HEK293 (cell line): ENCODE measurements around the gene MBNL2.

Experiments
- CTCF ChIA-PET: fragments of 350-600 bp; formaldehyde crosslinking; extraction: SDS; loops from one replicate; lab custom pipeline; 2021; ENCODE audit warnings: antibody characterized with exemption; lab: Yijun Ruan, JAX
- POLR2A ChIA-PET: fragments of 300-600 bp; formaldehyde crosslinking; extraction: SDS; loops from one replicate; lab custom pipeline; 2020; ENCODE audit warnings: antibody characterized with exemption, inconsistent platforms; lab: Yijun Ruan, JAX
- H3K27ac ChIP-seq: fragments of 200-500 bp; sonication (Bioruptor generic); 2 replicates; pipeline ENCODE4 v1.5.1; 2014; ENCODE audit warnings: low read depth, low read length, control low read depth, inconsistent platforms; ENCODE audit errors: extremely low read depth
- H3K36me3 ChIP-seq, 2 experiments: fragments of 200-500 bp in 1 of 2; sonication (Bioruptor generic) in 1 of 2; 1 replicate in 1 of 2; 2 replicates in 1 of 2; pipeline ENCODE4 v1.5.1; 2014 to 2017; ENCODE audit warnings: inconsistent platforms in 2 of 2, low read length in 2 of 2; ENCODE audit not compliant: control insufficient read depth in 2 of 2, insufficient read depth in 1 of 2
- H3K4me1 ChIP-seq: fragments of 200-500 bp; sonication (Bioruptor generic); 2 replicates; pipeline ENCODE4 v1.5.1; 2014; ENCODE audit warnings: mild to moderate bottlenecking, low read length, inconsistent platforms; ENCODE audit not compliant: control insufficient read depth, insufficient read depth
- H3K4me3 ChIP-seq: 2 replicates; pipeline ENCODE4 v1.5.1; 2011; ENCODE audit warnings: low read depth, mild to moderate bottlenecking, control low read depth, low read length, moderate library complexity
- H3K9me3 ChIP-seq: fragments of 200-500 bp; sonication (Bioruptor generic); 2 replicates; pipeline ENCODE4 v1.5.1; 2014; ENCODE audit warnings: low read depth, low read length, inconsistent platforms; ENCODE audit not compliant: control insufficient read depth, insufficient read depth
- GLI4 ChIP-seq: fragments of 450-650 bp; formaldehyde crosslinking; IDR thresholded peaks from 2 replicates; pipeline ENCODE4 v1.5.1; 2016; ENCODE audit warnings: missing biosample characterization, missing genetic modification characterization
- MZF1 ChIP-seq: fragments of 450-650 bp; formaldehyde crosslinking; IDR thresholded peaks from 2 replicates; pipeline ENCODE4 v1.5.1; 2017; ENCODE audit warnings: missing biosample characterization, missing genetic modification characterization, borderline replicate concordance
- PBX3 ChIP-seq: sonication (generic); formaldehyde crosslinking; IDR thresholded peaks from 2 replicates; pipeline ENCODE4 v1.8.1; 2022; ENCODE audit warnings: mild to moderate bottlenecking, moderate library complexity, missing genetic modification reagents
- PRDM6 ChIP-seq: fragments of 450-650 bp; formaldehyde crosslinking; IDR thresholded peaks from 2 replicates; pipeline ENCODE4 v1.5.1; 2017; ENCODE audit warnings: missing biosample characterization, missing genetic modification characterization
- SCRT1 ChIP-seq: fragments of 450-650 bp; formaldehyde crosslinking; IDR thresholded peaks from 2 replicates; pipeline ENCODE4 v1.5.1; 2016; ENCODE audit warnings: missing biosample characterization, missing genetic modification characterization, borderline replicate concordance
- TRIM28 ChIP-seq: IDR thresholded peaks from 2 replicates; pipeline ENCODE4 v1.6.1; 2011; ENCODE audit warnings: low read length, control low read depth, borderline replicate concordance
- ZBTB44 ChIP-seq: fragments of 450-650 bp; IDR thresholded peaks from 2 replicates; pipeline ENCODE4 v1.5.1; 2018; ENCODE audit warnings: missing biosample characterization, mild to moderate bottlenecking, missing genetic modification characterization
- ZBTB6 ChIP-seq: fragments of 450-650 bp; formaldehyde crosslinking; IDR thresholded peaks from 2 replicates; pipeline ENCODE4 v1.5.1; 2017; ENCODE audit warnings: missing biosample characterization, missing genetic modification characterization
- ZFP41 ChIP-seq: fragments of 450-650 bp; formaldehyde crosslinking; IDR thresholded peaks from 2 replicates; pipeline ENCODE4 v1.5.1; 2016; ENCODE audit warnings: missing biosample characterization, missing genetic modification characterization, borderline replicate concordance
- ZFP69B ChIP-seq: fragments of 450-650 bp; formaldehyde crosslinking; IDR thresholded peaks from 2 replicates; pipeline ENCODE4 v1.5.1; 2016; ENCODE audit warnings: missing biosample characterization, missing genetic modification characterization
- ZNF114 ChIP-seq: fragments of 450-650 bp; formaldehyde crosslinking; IDR thresholded peaks from 2 replicates; pipeline ENCODE4 v1.5.0; 2017; ENCODE audit warnings: missing biosample characterization, missing genetic modification characterization
- ZNF148 ChIP-seq: fragments of 450-650 bp; formaldehyde crosslinking; IDR thresholded peaks from 2 replicates; pipeline ENCODE4 v1.5.0; 2017; ENCODE audit warnings: missing biosample characterization, missing genetic modification characterization, borderline replicate concordance
- ZNF16 ChIP-seq: fragments of 450-650 bp; formaldehyde crosslinking; IDR thresholded peaks from 2 replicates; pipeline ENCODE4 v1.5.1; 2016; ENCODE audit warnings: low read depth, missing biosample characterization, missing genetic modification characterization
- ZNF202 ChIP-seq: fragments of 450-650 bp; formaldehyde crosslinking; IDR thresholded peaks from 2 replicates; pipeline ENCODE4 v1.5.1; 2016; ENCODE audit warnings: missing biosample characterization, missing genetic modification characterization, borderline replicate concordance
- ZNF221 ChIP-seq: fragments of 450-650 bp; formaldehyde crosslinking; IDR thresholded peaks from 2 replicates; pipeline ENCODE4 v1.5.1; 2017; ENCODE audit warnings: missing biosample characterization, missing genetic modification characterization, borderline replicate concordance
- ZNF354C ChIP-seq: fragments of 450-650 bp; formaldehyde crosslinking; IDR thresholded peaks from 2 replicates; pipeline ENCODE4 v1.5.1; 2016; ENCODE audit warnings: missing biosample characterization, missing genetic modification characterization, low read depth, borderline replicate concordance
- ZNF366 ChIP-seq: fragments of 450-650 bp; formaldehyde crosslinking; conservative IDR thresholded peaks from 2 replicates; pipeline ENCODE4 v1.5.1; 2016; ENCODE audit warnings: missing biosample characterization, missing genetic modification characterization
- ZNF398 ChIP-seq: fragments of 450-650 bp; formaldehyde crosslinking; IDR thresholded peaks from 2 replicates; pipeline ENCODE4 v1.5.1; 2017; ENCODE audit warnings: missing biosample characterization, missing genetic modification characterization
- ZNF473 ChIP-seq: fragments of 450-650 bp; formaldehyde crosslinking; IDR thresholded peaks from 2 replicates; pipeline ENCODE4 v1.5.1; 2017; ENCODE audit warnings: missing biosample characterization, missing genetic modification characterization
- ZNF561 ChIP-seq: fragments of 450-650 bp; IDR thresholded peaks from 2 replicates; pipeline ENCODE4 v1.5.1; 2018; ENCODE audit warnings: missing biosample characterization, missing genetic modification characterization, borderline replicate concordance
- ZNF610 ChIP-seq: fragments of 450-650 bp; formaldehyde crosslinking; IDR thresholded peaks from 2 replicates; pipeline ENCODE4 v1.5.1; 2016; ENCODE audit warnings: missing biosample characterization, missing genetic modification characterization, borderline replicate concordance
- ZNF704 ChIP-seq: fragments of 450-650 bp; formaldehyde crosslinking; IDR thresholded peaks from 2 replicates; pipeline ENCODE4 v1.5.1; 2016; ENCODE audit warnings: missing biosample characterization, missing genetic modification characterization
- ZNF747 ChIP-seq: fragments of 450-650 bp; formaldehyde crosslinking; IDR thresholded peaks from 2 replicates; pipeline ENCODE4 v1.5.1; 2016; ENCODE audit warnings: missing biosample characterization, missing genetic modification characterization
- ZNF843 ChIP-seq: fragments of 450-650 bp; formaldehyde crosslinking; IDR thresholded peaks from 2 replicates; pipeline ENCODE4 v1.5.1; 2016; ENCODE audit warnings: missing biosample characterization, missing genetic modification characterization

MBNL2 gene

GRCh38 chr13:97332742-97333141 is 110.6 kb downstream of the MBNL2 start:
- H3K9me3 ChIP-seq: no peaks in the 10 kb centered on the region
- H3K4me1 ChIP-seq: no peaks in the 10 kb centered on the region
- POLR2A ChIA-PET: no interaction called here
- no peak overlapping the region for H3K27ac ChIP-seq
- H3K36me3 ChIP-seq: no peaks in the 10 kb centered on the region
- TF ChIP-seq ZNF398: no peak
- TF ChIP-seq GLI4 (tag by site-specific recombination): no peak
- no peak for TF ChIP-seq ZBTB44
- TF ChIP-seq SCRT1: no peak
- no peak for TF ChIP-seq ZNF747 (tag by site-specific recombination)
- no peak for TF ChIP-seq ZNF202 (tag by site-specific recombination)
- no peak for TF ChIP-seq ZNF114
- no peak for TF ChIP-seq ZNF610 (tag by site-specific recombination)
- no peak for TF ChIP-seq ZNF16 (tag by site-specific recombination)
- TF ChIP-seq TRIM28: no peak
- no peak for TF ChIP-seq ZNF354C (tag by site-specific recombination)
- TF ChIP-seq ZFP41: no peak
- TF ChIP-seq ZNF221 (tag by site-specific recombination): no peak
- no peak for TF ChIP-seq ZFP69B
- no peak for TF ChIP-seq MZF1 (tag by site-specific recombination)
- H3K4me3 ChIP-seq: no peak overlapping the region
- CTCF ChIA-PET: interaction anchor here (0.6 kb wide), 1 partner anchor 8 kb away, joined by 3 read pairs; no protein-coding TSS in a partner anchor

- no peak overlapping the region for H3K4me3 ChIP-seq
- no peaks in the 10 kb centered on the region for H3K36me3 ChIP-seq
- H3K4me1 ChIP-seq: no peaks in the 10 kb centered on the region
- POLR2A ChIA-PET: no interaction called here
- CTCF ChIA-PET: interaction anchor here (0.6 to 0.9 kb wide), 2 partner anchors 23 to 240 kb away, joined by 3 read pairs; no protein-coding TSS in a partner anchor
- TF ChIP-seq ZNF202 (tag by site-specific recombination) (no peak), MZF1 (tag by site-specific recombination) (no peak), PRDM6 (tag by site-specific recombination) (no peak), ZNF366 (tag by site-specific recombination) (no peak), ZNF561 (tag by site-specific recombination) (no peak), ZNF473 (no peak), ZBTB6 (tag by site-specific recombination) (no peak), PBX3 (CRISPR knock-in tag) (no peak), ZNF704 (tag by site-specific recombination) (no peak), ZNF843 (tag by site-specific recombination) (no peak), ZNF148 (no peak), ZNF114 (no peak)
- no peaks in the 10 kb centered on the region for H3K9me3 ChIP-seq
- H3K27ac ChIP-seq: no peak overlapping the region
Observed at GRCh38 chr13:97333983-97334382, 111.8 kb downstream of the MBNL2 start.
